H1 (cell line): ENCODE measurements around the gene ALOX15B. TPM values are rescaled to one million over a fixed set of nuclear protein-coding genes. Genes with fewer than 3 reads are reported as not detected.

Experiments used
- CTCF ChIA-PET: fragments of 300-600 bp; sonication (Branson Sonifier 250); formaldehyde crosslinking; loops from one replicate; lab custom pipeline; 2021; ENCODE audit not compliant: partially characterized antibody; lab: Charles Lee
- POLR2A ChIA-PET: fragments of 300-600 bp; sonication (Branson Sonifier 250); formaldehyde crosslinking; loops from one replicate; lab custom pipeline; 2021; ENCODE audit warnings: inconsistent platforms; ENCODE audit not compliant: partially characterized antibody; lab: Charles Lee
- DNase-seq, 2 experiments: peaks; one replicate each; pipeline versions ENCODE4 v3.0.0 to v3.0.0-alpha.2; 2010 to 2022; ENCODE audit warnings: low spot score in 2 of 2, low read depth in 1 of 2, mixed read lengths in 1 of 2
- FAIRE-seq: peaks from 2 replicates; lab custom pipeline; 2011; peaks lifted over from hg19 to GRCh38; lab: Jason Lieb, UNC
- H2AFZ ChIP-seq: 2 replicates; pipeline ENCODE4 v1.8.1; 2012; ENCODE audit warnings: low read length, inconsistent platforms
- H2AK5ac ChIP-seq: 2 replicates; pipeline ENCODE4 v1.6.1; 2013; ENCODE audit warnings: low read depth, low read length
- H2BK120ac ChIP-seq: replicated peaks from 2 replicates; pipeline ENCODE3; 2013; ENCODE audit warnings: low read depth, low read length, inconsistent platforms
- H2BK12ac ChIP-seq: 2 replicates; pipeline ENCODE4 v1.6.1; 2013; ENCODE audit warnings: low read depth, low read length
- H2BK15ac ChIP-seq: 2 replicates; pipeline ENCODE4 v1.6.1; 2013; ENCODE audit warnings: low read length
- H2BK20ac ChIP-seq: 2 replicates; pipeline ENCODE4 v1.6.1; 2013; ENCODE audit warnings: low read length
- H2BK5ac ChIP-seq: 2 replicates; pipeline ENCODE4 v1.6.1; 2013; ENCODE audit warnings: low read depth, low read length
- H3K14ac ChIP-seq: 2 replicates; pipeline ENCODE4 v1.6.1; 2013; ENCODE audit warnings: inconsistent platforms; ENCODE audit not compliant: insufficient read length
- H3K18ac ChIP-seq: 2 replicates; pipeline ENCODE4 v1.6.1; 2013; ENCODE audit warnings: low read length; ENCODE audit errors: extremely low read depth
- H3K23ac ChIP-seq: 2 replicates; pipeline ENCODE4 v1.6.1; 2013; ENCODE audit warnings: inconsistent platforms; ENCODE audit not compliant: insufficient read length
- H3K23me2 ChIP-seq: 2 replicates; pipeline ENCODE4 v1.6.1; 2013; ENCODE audit warnings: low read depth, low read length
- H3K27ac ChIP-seq: 2 replicates; pipeline ENCODE4 v1.6.1; 2011; ENCODE audit warnings: low read depth, low read length, inconsistent platforms
- H3K27me3 ChIP-seq, 4 experiments: replicated peaks in 1 of 4; 1 replicate in 1 of 4; 2 replicates in 3 of 4; pipeline versions ENCODE4 v1.6.1 to v1.8.1; 2011 to 2013; ENCODE audit warnings: low read length in 3 of 4, mild to moderate bottlenecking in 3 of 4, inconsistent platforms in 2 of 4, mixed read lengths in 2 of 4, moderate library complexity in 1 of 4; ENCODE audit not compliant: control insufficient read depth in 3 of 4, insufficient read depth in 3 of 4; ENCODE audit errors: extremely low read depth in 1 of 4
- H3K36me3 ChIP-seq, 4 experiments: 2 replicates each; pipeline versions ENCODE4 v1.6.1 to v1.8.1; 2011 to 2013; ENCODE audit warnings: mild to moderate bottlenecking in 4 of 4, low read length in 3 of 4, moderate library complexity in 2 of 4, control low read depth in 1 of 4, inconsistent platforms in 1 of 4; ENCODE audit not compliant: insufficient read depth in 4 of 4, control insufficient read depth in 2 of 4
- H3K4ac ChIP-seq: replicated peaks from 2 replicates; pipeline ENCODE3; 2013; ENCODE audit warnings: low read length, low read depth, mixed read lengths, inconsistent platforms; ENCODE audit not compliant: insufficient read length
- H3K4me1 ChIP-seq, 4 experiments: replicated peaks in 1 of 4; 1 replicate in 1 of 4; 2 replicates in 3 of 4; pipeline versions ENCODE4 v1.6.1 to v1.8.1; 2011 to 2013; ENCODE audit warnings: low read length in 3 of 4, inconsistent platforms in 2 of 4, mixed read lengths in 1 of 4; ENCODE audit not compliant: insufficient read depth in 4 of 4, control insufficient read depth in 3 of 4
- H3K4me2 ChIP-seq, 2 experiments: 2 replicates each; pipeline versions ENCODE4 v1.6.1 to v1.8.1; 2011 to 2013; ENCODE audit warnings: low read depth in 2 of 2, low read length in 2 of 2, control low read depth in 1 of 2, inconsistent platforms in 1 of 2, mild to moderate bottlenecking in 1 of 2; ENCODE audit not compliant: insufficient read depth in 1 of 2
- H3K4me3 ChIP-seq, 4 experiments: fragments of 200-600, 300-600 bp in 1 of 4; sonication (generic), shearing (Covaris generic), sonication (Bioruptor Twin) in 1 of 4; 2 replicates each; pipeline versions ENCODE4 v1.5.1 to v1.8.1; 2011 to 2016; ENCODE audit warnings: low read length in 4 of 4, low read depth in 3 of 4, control low read depth in 2 of 4, inconsistent platforms in 2 of 4, mild to moderate bottlenecking in 2 of 4, mixed read lengths in 1 of 4, moderate library complexity in 1 of 4; ENCODE audit not compliant: insufficient read depth in 2 of 4; ENCODE audit errors: extremely low read depth in 1 of 4
- H3K56ac ChIP-seq: replicated peaks from 2 replicates; pipeline ENCODE3; 2013; ENCODE audit warnings: low read depth, mild to moderate bottlenecking, mixed read lengths, low read length, inconsistent platforms; ENCODE audit not compliant: insufficient read length
- H3K79me1 ChIP-seq: 2 replicates; pipeline ENCODE4 v1.6.1; 2013; ENCODE audit warnings: low read depth, low read length, control low read depth
- H3K79me2 ChIP-seq, 2 experiments: 2 replicates each; pipeline versions ENCODE4 v1.6.1 to v1.8.1; 2012 to 2013; ENCODE audit warnings: low read length in 2 of 2, mild to moderate bottlenecking in 2 of 2, inconsistent platforms in 1 of 2; ENCODE audit not compliant: insufficient read depth in 2 of 2, control insufficient read depth in 1 of 2
- H3K9ac ChIP-seq, 4 experiments: replicated peaks in 1 of 4; 1 replicate in 1 of 4; 2 replicates in 3 of 4; pipeline versions ENCODE4 v1.6.1 to v1.8.1; 2011 to 2013; ENCODE audit warnings: low read depth in 3 of 4, low read length in 3 of 4, control low read depth in 2 of 4, mild to moderate bottlenecking in 2 of 4, moderate library complexity in 2 of 4, inconsistent platforms in 1 of 4; ENCODE audit errors: extremely low read depth in 1 of 4
- H3K9me3 ChIP-seq, 2 experiments: 2 replicates each; pipeline versions ENCODE4 v1.6.1 to v1.8.1; 2012 to 2013; ENCODE audit warnings: mild to moderate bottlenecking in 2 of 2, moderate library complexity in 2 of 2, control low read depth in 1 of 2, inconsistent platforms in 1 of 2, low read depth in 1 of 2, low read length in 1 of 2, mixed read lengths in 1 of 2; ENCODE audit not compliant: insufficient read depth in 2 of 2
- H4K20me1 ChIP-seq, 2 experiments: replicated peaks in 1 of 2; 2 replicates each; pipeline versions ENCODE3 to v1.8.1; 2011 to 2013; ENCODE audit warnings: inconsistent platforms in 2 of 2, low read length in 2 of 2, mild to moderate bottlenecking in 1 of 2; ENCODE audit not compliant: insufficient read depth in 2 of 2, control insufficient read depth in 1 of 2
- H4K5ac ChIP-seq: 2 replicates; pipeline ENCODE4 v1.6.1; 2013; ENCODE audit warnings: low read length, low read depth, mixed read lengths, inconsistent platforms; ENCODE audit not compliant: insufficient read length
- H4K8ac ChIP-seq: 2 replicates; pipeline ENCODE4 v1.8.0; 2013; ENCODE audit warnings: mild to moderate bottlenecking, moderate library complexity, low read length, inconsistent platforms; ENCODE audit not compliant: insufficient read depth; ENCODE audit errors: extremely low read depth
- H4K91ac ChIP-seq: replicated peaks from 2 replicates; pipeline ENCODE3; 2013; ENCODE audit warnings: low read length, mixed read lengths, inconsistent platforms; ENCODE audit not compliant: insufficient read length
- ATF2 ChIP-seq: IDR thresholded peaks from 2 replicates; pipeline ENCODE4 v1.6.1; 2012; ENCODE audit warnings: low read length, inconsistent platforms
- TBP ChIP-seq: IDR thresholded peaks from 2 replicates; pipeline ENCODE4 v1.6.1; 2011; ENCODE audit warnings: low read depth, low read length, improper control_type of control experiment
- WGBS, 2 experiments: shearing (Covaris generic) in 1 of 2; methylation state at CpG; one replicate each; pipeline versions ENCODE4 v1.1.6 to v1.1.7; 2013 to 2015; ENCODE audit warnings: low lambda C conversion rate in 2 of 2, mixed read lengths in 2 of 2, inconsistent platforms in 1 of 2, low coverage in 1 of 2, missing lambda C conversion rate in 1 of 2; ENCODE audit not compliant: insufficient replicate concordance in 2 of 2, insufficient coverage in 1 of 2, insufficient read length in 1 of 2; ENCODE audit errors: extremely low coverage in 1 of 2, missing lambda C conversion rate in 1 of 2; 5-methylcytosine and 5-hydroxymethylcytosine counted together
- polyA plus RNA-seq, 7 experiments: library from polyadenylated mRNA; depleted of rRNA in 3 of 7; stranded (reverse) in 5 of 7; unstranded in 2 of 7; fragments of >200 nt in 5 of 7; fragments of 200-250 nt in 2 of 7; gene quantifications; 1 replicate in 5 of 7; 2 replicates in 1 of 7; 4 replicates in 1 of 7; pipeline versions ENCODE4 v1.2.1 to v1.2.3, GENCODE V29; 2011 to 2013; ENCODE audit warnings: missing spikeins in 2 of 7, mixed read lengths in 2 of 7
- total RNA-seq: library from RNA; stranded (reverse); fragmentation: NEBNext Ultra II Directional; extraction: Animal tissue kit (Norgen Biotek cat#: 25700); gene quantifications from 2 replicates; pipeline ENCODE4 v1.2.1, GENCODE V29; 2021

Gene ALOX15B
- total and polyA plus RNA-seq, 2 of the 8 experiments (the other 6 are each of a cell fraction or from before 2014, with no cell fraction given) = 0.63 to 0.91 TPM

- 89% methylated on average over 9 of the region's 9 CpGs; no CpG with 5 or more reads in 1 of the 2 experiments for WGBS, 2 experiments
- no peak overlapping the region for H3K4me2 ChIP-seq
- no peak overlapping the region for H3K56ac ChIP-seq
- no peak for FAIRE-seq
- no peaks in the 10 kb centered on the region; a peak in 1 of 7 replicates for H3K4me1 ChIP-seq
- no peak overlapping the region for H2BK15ac ChIP-seq
- H3K23ac ChIP-seq = no peak overlapping the region
- no peak overlapping the region for H3K9ac ChIP-seq
- no peaks in the 10 kb centered on the region for H3K36me3 ChIP-seq
- H3K18ac ChIP-seq = no peak overlapping the region
- no peak for DNase-seq
- H3K79me1 ChIP-seq = no peaks in the 10 kb centered on the region
- H3K27me3 ChIP-seq = peaks cover 0 to 8% (median 5%) of the 10 kb centered on the region in 4 experiments; a peak in 3 of 7 replicates
- no peak overlapping the region for H4K5ac ChIP-seq
- no peak overlapping the region for H2BK12ac ChIP-seq
- CTCF ChIA-PET = interaction anchor here (0.9 to 12.8 kb wide), 11 partner anchors 12 to 109 kb away, joined by 3 to 141 read pairs (median 5); partner anchors contain the start of genes ALOX15B and GUCY2D
- H2AFZ ChIP-seq = no peak overlapping the region
- no peak overlapping the region for H3K4me3 ChIP-seq
- H3K14ac ChIP-seq = no peak overlapping the region
- POLR2A ChIA-PET = interaction anchor here (1.0 kb wide), 1 partner anchor 105 kb away, joined by 3 read pairs; the partner anchor contains the start of gene RNF227
- no peak overlapping the region for H3K4ac ChIP-seq
- no peak overlapping the region for H2BK5ac ChIP-seq
- H3K79me2 ChIP-seq = no peaks in the 10 kb centered on the region
- H3K9me3 ChIP-seq = no peaks in the 10 kb centered on the region
- H2BK120ac ChIP-seq = no peak overlapping the region
- no peak overlapping the region for H2BK20ac ChIP-seq
- H4K91ac ChIP-seq = no peak overlapping the region
- H4K8ac ChIP-seq = peak overlapping the region; percentile 57; the same call in 1 of the 2 replicates
- H4K20me1 ChIP-seq = no peaks in the 10 kb centered on the region
- H3K23me2 ChIP-seq = peaks cover 6% of the 10 kb centered on the region; the same call in 1 of the 2 replicates
- H2AK5ac ChIP-seq = no peak overlapping the region
- no peak overlapping the region for H3K27ac ChIP-seq
- TF ChIP-seq ATF2 (no peak), TBP (no peak)
These were observed 17.9 kb upstream of the ALOX15B start for GRCh38 chr17:8020776-8021564.
